SK-N-SH (cell line): ENCODE results near the gene SLC22A13.

ENCODE experiments used
- EP300 ChIP-seq, 2 experiments: IDR thresholded peaks; 2 replicates each; pipeline versions ENCODE4 v1.4.0 to v1.6.1; 2012; ENCODE audit warnings: borderline replicate concordance in 1 of 2, low read depth in 1 of 2, low read length in 1 of 2
- JUND ChIP-seq: IDR thresholded peaks from 2 replicates; pipeline ENCODE4 v1.4.0; 2012

DNA sequence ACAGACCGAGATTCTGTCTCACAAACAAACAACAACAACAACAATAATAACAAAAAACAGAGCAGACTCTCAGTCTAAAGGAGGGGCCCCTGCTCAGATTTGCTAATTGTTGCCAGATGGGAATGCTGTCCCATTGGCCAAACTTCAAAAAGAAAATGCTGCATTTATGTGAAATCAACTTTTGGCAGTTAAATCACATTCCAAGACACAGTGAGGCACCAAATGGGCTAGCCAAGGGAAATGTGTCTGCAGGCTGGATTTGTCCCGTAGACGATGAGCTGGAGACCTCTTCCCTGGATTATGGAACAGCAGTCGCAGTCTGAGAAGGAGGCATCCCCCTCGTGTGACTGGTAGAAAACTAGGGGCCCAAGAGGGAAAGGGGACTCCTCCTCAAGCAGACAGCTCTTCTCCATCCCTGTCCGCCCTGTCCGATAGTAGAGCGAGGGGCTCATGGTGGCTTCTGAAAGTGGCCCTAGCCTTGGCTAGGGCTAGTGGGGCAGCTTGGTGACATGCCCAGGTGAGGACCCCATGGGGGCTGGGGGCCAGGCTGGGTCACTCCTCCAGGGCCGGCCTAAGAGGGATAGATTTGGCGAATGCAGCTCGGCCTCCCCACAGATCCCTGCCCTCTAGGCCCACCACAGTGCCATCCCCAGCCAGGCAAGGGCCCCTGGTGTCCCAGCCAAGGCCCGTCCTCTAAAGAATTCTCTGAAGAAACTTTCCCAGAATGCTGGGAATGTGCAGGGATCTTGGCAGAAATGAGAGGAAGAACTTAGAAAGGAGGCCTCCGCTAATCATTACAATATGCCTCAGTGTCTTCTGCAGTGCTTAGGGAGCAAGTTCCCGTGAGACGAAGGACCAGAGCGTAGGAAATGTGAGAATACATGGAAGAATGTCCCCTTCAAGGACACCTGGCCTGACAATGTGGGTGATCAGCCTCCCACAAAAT, 18.5 kb downstream of the SLC22A13 start:
- TF ChIP-seq JUND (no peak), EP300 (IDR thresholded peaks at IDR 0.05; ENCODE audit: borderline replicate concordance in 1 of 2, low read depth in 1 of 2, low read length in 1 of 2) (no peak)
